Stimulated activated CD8-positive, alpha-beta memory T cell treated with anti-CD3 and anti-CD28 coated beads, Interleukin-12 subunit alpha, Interleukin-12 subunit beta, amount 100 ng/mL, for 1 hour (primary cell): ENCODE results near the gene ZSWIM4.

ENCODE experiments used
- DNase-seq: peaks from one replicate; pipeline ENCODE4 v3.0.0-alpha.2; 2020; ENCODE audit warnings: low read depth

Gene ZSWIM4

GRCh38 chr19:13812544-13812943, 17.3 kb downstream of the ZSWIM4 start:
- DNase-seq = no peak

- no peak for DNase-seq
These were observed 17.9 kb downstream of the ZSWIM4 start for GRCh38 chr19:13813147-13813546.

GRCh38 chr19:13814550-13814949, 19.3 kb downstream of the ZSWIM4 start:
- DNase-seq = no peak

GRCh38 chr19:13817018-13817614, 21.9 kb downstream of the ZSWIM4 start:
- DNase-seq = no peak

GRCh38 chr19:13817615-13818371, 22.6 kb downstream of the ZSWIM4 start:
- no peak for DNase-seq

GRCh38 chr19:13819238-13819637, 24.0 kb downstream of the ZSWIM4 start:
- DNase-seq = no peak

GRCh38 chr19:13821292-13821691, 26.0 kb downstream of the ZSWIM4 start:
- DNase-seq = no peak

- DNase-seq = no peak
These were observed 28.0 kb downstream of the ZSWIM4 start for GRCh38 chr19:13823256-13823655.

- no peak for DNase-seq
These were observed 28.7 kb downstream of the ZSWIM4 start for GRCh38 chr19:13823901-13824300.

GRCh38 chr19:13824703-13825102, 29.5 kb downstream of the ZSWIM4 start:
- DNase-seq = no peak

- no peak for DNase-seq
These were observed 30.5 kb downstream of the ZSWIM4 start for GRCh38 chr19:13825489-13826441.

GRCh38 chr19:13826652-13827235, 31.5 kb downstream of the ZSWIM4 start:
- DNase-seq = no peak

- DNase-seq = no peak
These were observed 32.4 kb downstream of the ZSWIM4 start for GRCh38 chr19:13827656-13828055.

- DNase-seq = no peak
These were observed 35.0 kb downstream of the ZSWIM4 start for GRCh38 chr19:13830114-13830740.

GRCh38 chr19:13830741-13831536, 35.7 kb downstream of the ZSWIM4 start:
- DNase-seq = no peak

- no peak for DNase-seq
These were observed 36.6 kb downstream of the ZSWIM4 start for GRCh38 chr19:13831537-13832467.

GRCh38 chr19:13833330-13834243, 38.3 kb downstream of the ZSWIM4 start:
- DNase-seq = peak; percentile 85

GRCh38 chr19:13834244-13835069, 39.2 kb downstream of the ZSWIM4 start:
- no peak for DNase-seq
